HepG2 (cell line): ENCODE measurements around the gene BOLA2B. TPM values are rescaled to one million over a fixed set of nuclear protein-coding genes. Genes with fewer than 3 reads are reported as not detected.

Source experiments
- ATAC-seq: fragments of 200-7000 bp; cut with Tn5 transposase; 3 replicates; pipeline ENCODE4 v1.9.1; 2020; ENCODE audit warnings: mild to moderate bottlenecking, moderate library complexity
- BruUV-seq: library from RNA; stranded (reverse); fragments of 400-500 nt; replicated peaks from 2 replicates; lab custom pipeline; 2021; lab: Mats Ljungman, UMichigan
- CTCF ChIA-PET: fragments of 300-600 bp; formaldehyde crosslinking; extraction: SDS; loops from one replicate; lab custom pipeline; 2021; ENCODE audit warnings: low total read pairs, inconsistent platforms, low intra/inter-chr PET ratio; lab: Yijun Ruan, JAX
- POLR2A ChIA-PET: fragments of 350-600 bp; sonication (Branson Sonifier 250); formaldehyde crosslinking; loops from one replicate; lab custom pipeline; 2020; ENCODE audit warnings: antibody characterized with exemption, inconsistent platforms; lab: Yijun Ruan, JAX
- DNase-seq: peaks from one replicate; pipeline ENCODE4 v3.0.0-alpha.2; 2015; ENCODE audit warnings: low spot score
- FAIRE-seq: peaks from 3 replicates; lab custom pipeline; 2011; peaks lifted over from hg19 to GRCh38; lab: Jason Lieb, UNC
- H2AFZ ChIP-seq: one replicate; pipeline ENCODE4 v1.6.1; 2011; ENCODE audit warnings: low read length, inconsistent platforms
- H3K27ac ChIP-seq: fragments of 300-600 bp; 3 replicates; pipeline ENCODE4 v1.8.0; 2011; ENCODE audit warnings: mixed run types, mild to moderate bottlenecking, mixed read lengths, low read length, inconsistent platforms; ENCODE audit not compliant: insufficient read depth; ENCODE audit errors: extremely low read length
- H3K27me3 ChIP-seq, 2 experiments: fragments of 200-600 bp in 1 of 2; 2 replicates in 1 of 2; 3 replicates in 1 of 2; pipeline versions ENCODE4 v1.6.0 to v1.8.0; 2011; ENCODE audit warnings: low read length in 2 of 2, mild to moderate bottlenecking in 2 of 2, moderate library complexity in 2 of 2, inconsistent platforms in 1 of 2; ENCODE audit not compliant: insufficient read depth in 2 of 2, control insufficient read depth in 1 of 2
- H3K36me3 ChIP-seq, 2 experiments: fragments of 200-600 bp in 1 of 2; replicated peaks in 1 of 2; 2 replicates in 1 of 2; 3 replicates in 1 of 2; pipeline versions ENCODE4 v1.5.1 to v1.8.0; 2011; ENCODE audit warnings: low read length in 2 of 2, inconsistent platforms in 1 of 2; ENCODE audit not compliant: insufficient read depth in 2 of 2, control insufficient read depth in 1 of 2
- H3K4me1 ChIP-seq: 2 replicates; pipeline ENCODE4 v1.5.1; 2012; ENCODE audit warnings: low read length, inconsistent platforms; ENCODE audit not compliant: insufficient read depth
- H3K4me2 ChIP-seq: 2 replicates; pipeline ENCODE4 v1.6.0; 2011; ENCODE audit warnings: low read depth, low read length, inconsistent platforms
- H3K4me3 ChIP-seq, 3 experiments: fragments of 200-600 bp in 1 of 3; sonication (generic), shearing (Covaris generic) in 1 of 3; replicated peaks in 1 of 3; 2 replicates each; pipeline ENCODE4 v1.5.1; 2011 to 2016; ENCODE audit warnings: low read length in 3 of 3, inconsistent platforms in 2 of 3, low read depth in 2 of 3, mild to moderate bottlenecking in 2 of 3, control low read depth in 1 of 3, mixed read lengths in 1 of 3; ENCODE audit not compliant: insufficient read depth in 1 of 3
- H3K79me2 ChIP-seq: one replicate; pipeline ENCODE4 v1.6.1; 2011; ENCODE audit warnings: low read length, inconsistent platforms; ENCODE audit not compliant: insufficient read depth
- H3K9ac ChIP-seq: 2 replicates; pipeline ENCODE4 v1.6.0; 2011; ENCODE audit warnings: mild to moderate bottlenecking, low read depth, low read length, inconsistent platforms; ENCODE audit not compliant: insufficient read depth
- H3K9me3 ChIP-seq: 2 replicates; pipeline ENCODE4 v1.5.1; 2012; ENCODE audit warnings: mild to moderate bottlenecking, low read length
- H4K20me1 ChIP-seq: 2 replicates; pipeline ENCODE4 v1.6.0; 2011; ENCODE audit warnings: inconsistent platforms, mild to moderate bottlenecking, low read length, moderate library complexity; ENCODE audit not compliant: insufficient read depth
- ATF1 ChIP-seq: IDR thresholded peaks from 2 replicates; pipeline ENCODE4 v1.6.1; 2016; ENCODE audit warnings: mild to moderate bottlenecking, control low read depth
- DDIT3 ChIP-seq: sonication (generic); formaldehyde crosslinking; IDR thresholded peaks from 2 replicates; pipeline ENCODE4 v1.4.0; 2020; ENCODE audit warnings: mild to moderate bottlenecking, missing genetic modification reagents
- FOXK2 ChIP-seq: fragments of 450-650 bp; IDR thresholded peaks from 2 replicates; pipeline ENCODE4 v1.6.1; 2016
- KAT7 ChIP-seq: IDR thresholded peaks from 2 replicates; pipeline ENCODE4 v1.6.1; 2018; ENCODE audit warnings: borderline replicate concordance, missing compliant biosample characterization
- SAFB2 ChIP-seq: sonication (generic); formaldehyde crosslinking; IDR thresholded peaks from 2 replicates; pipeline ENCODE4 v1.5.1; 2020; ENCODE audit warnings: missing genetic modification reagents, low read depth, mild to moderate bottlenecking, borderline replicate concordance
- ZNF44 ChIP-seq: sonication (generic); formaldehyde crosslinking; IDR thresholded peaks from 2 replicates; pipeline ENCODE4 v1.5.1; 2020; ENCODE audit warnings: mild to moderate bottlenecking, missing genetic modification reagents
- ZNF687 ChIP-seq: sonication (generic); formaldehyde crosslinking; IDR thresholded peaks from 2 replicates; pipeline ENCODE4 v1.5.1; 2020; ENCODE audit warnings: mild to moderate bottlenecking, missing genetic modification reagents, moderate library complexity
- WGBS: methylation state at CpG from one replicate; pipeline ENCODE4 v1.1.6; 2017; ENCODE audit warnings: low lambda C conversion rate; 5-methylcytosine and 5-hydroxymethylcytosine counted together
- in situ Hi-C: cut with HindIII; loops from 2 replicates; pipeline ENCODE4 v1.10.0; 2017; ENCODE audit warnings: low pct_unique_long_range_greater_than_20kb; ENCODE audit not compliant: extremely low pct_ligation_motif_present
- intact Hi-C: fragments of 100-400 bp; cut with micrococcal nuclease; formaldehyde crosslinking; loops from one replicate; pipeline ENCODE4 v1.10.0; 2022; ENCODE audit not compliant: unreplicated experiment
- polyA plus RNA-seq, 8 experiments: library from polyadenylated mRNA; depleted of rRNA in 3 of 8; stranded (reverse) in 7 of 8; unstranded in 1 of 8; fragments of >200 nt; fragmentation: Illumina TruSeq in 4 of 8; extraction: Trizol in 4 of 8; gene quantifications; 2 replicates each; pipeline versions ENCODE4 v1.2.1 to v1.2.3, GENCODE V29; 2011 to 2016; ENCODE audit warnings: low read depth in 4 of 8, missing spikeins in 1 of 8, mixed read lengths in 1 of 8; ENCODE audit not compliant: insufficient read depth in 1 of 8
- total RNA-seq, 5 experiments: library from RNA; depleted of rRNA; stranded (reverse); fragments of >200 nt; fragmentation: Illumina TruSeq; extraction: Trizol; gene quantifications; 2 replicates each; pipeline ENCODE4 v1.2.3, GENCODE V29; 2016; ENCODE audit warnings: low read depth in 1 of 5
- TF ChIP-seq, protein P1 (sequence below): sonication (generic); formaldehyde crosslinking; IDR thresholded peaks from 2 replicates; pipeline ENCODE4 v1.4.0; 2020; ENCODE audit warnings: missing genetic modification reagents, mild to moderate bottlenecking, borderline replicate concordance
- TF ChIP-seq, protein P2 (sequence below), 2 experiments: sonication (generic) in 1 of 2; formaldehyde crosslinking in 1 of 2; IDR thresholded peaks; 2 replicates each; pipeline versions ENCODE4 v1.5.1 to v1.6.1; 2011 to 2020; ENCODE audit warnings: borderline replicate concordance in 1 of 2, low read depth in 1 of 2, low read length in 1 of 2, mild to moderate bottlenecking in 1 of 2, missing genetic modification reagents in 1 of 2, moderate library complexity in 1 of 2
- TF ChIP-seq, protein P3 (sequence below): sonication (generic); formaldehyde crosslinking; conservative IDR thresholded peaks from 2 replicates; pipeline ENCODE4 v1.4.0; 2020; ENCODE audit warnings: missing genetic modification reagents

BOLA2B gene
- total and polyA plus RNA-seq, 2 of the 13 experiments (the other 11 are each of a cell fraction or from before 2014, with no cell fraction given) = 63.8 to 295 TPM

DNA sequence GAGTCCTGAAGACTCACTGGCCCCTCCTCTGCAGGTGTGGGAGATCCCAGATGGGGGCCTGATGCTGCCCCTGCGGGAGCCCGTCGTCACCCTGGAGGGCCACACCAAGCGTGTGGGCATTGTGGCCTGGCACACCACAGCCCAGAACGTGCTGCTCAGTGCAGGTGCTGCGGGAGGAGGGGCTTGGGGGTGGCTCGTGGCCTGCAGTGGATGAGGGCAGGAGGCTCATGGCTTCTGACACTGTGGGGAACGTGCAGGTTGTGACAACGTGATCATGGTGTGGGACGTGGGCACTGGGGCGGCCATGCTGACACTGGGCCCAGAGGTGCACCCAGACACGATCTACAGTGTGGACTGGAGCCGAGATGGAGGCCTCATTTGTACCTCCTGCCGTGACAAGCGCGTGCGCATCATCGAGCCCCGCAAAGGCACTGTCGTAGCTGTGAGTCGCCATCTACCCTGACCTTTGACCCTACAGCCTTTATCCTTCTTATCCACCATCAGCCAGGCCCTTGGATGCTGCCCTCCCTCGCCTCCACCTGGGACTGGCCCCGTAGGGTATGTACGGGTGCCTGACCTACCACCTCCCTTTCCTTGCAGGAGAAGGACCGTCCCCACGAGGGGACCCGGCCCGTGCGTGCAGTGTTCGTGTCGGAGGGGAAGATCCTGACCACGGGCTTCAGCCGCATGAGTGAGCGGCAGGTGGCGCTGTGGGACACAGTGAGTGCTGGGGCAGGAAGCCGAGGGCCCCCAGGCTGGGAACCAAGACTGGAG is 6.5 kb downstream of the BOLA2B start:
- in situ Hi-C loops (no loop called here), intact Hi-C loops (no loop called here)
- Histone ChIP-seq H3K36me3 (no peaks in the 10 kb centered on the region), H3K4me3 (no peak overlapping the region), H3K9ac (no peak overlapping the region), H3K27ac (no peak overlapping the region), H3K27me3 (no peaks in the 10 kb centered on the region; a peak in 1 of 5 replicates), H2AFZ (no peak overlapping the region), H3K4me1 (peaks cover 32% of the 10 kb centered on the region), H3K4me2 (no peak overlapping the region), H3K9me3 (no peaks in the 10 kb centered on the region), H3K79me2 (no peaks in the 10 kb centered on the region), H4K20me1 (no peaks in the 10 kb centered on the region)
- peak; percentile 41 for DNase-seq
- ChIA-PET POLR2A (no interaction called here), CTCF (interaction anchor here (0.9 kb wide), 1 partner anchor 74 kb away, joined by 3 read pairs; the partner anchor contains the start of gene GDPD3)
- 87% methylated on average over 23 of the region's 36 CpGs for WGBS
- no TSS peak for BruUV-seq
- FAIRE-seq = no peak
- ATAC-seq = peak; percentile 41
- TF ChIP-seq, protein P1, sequence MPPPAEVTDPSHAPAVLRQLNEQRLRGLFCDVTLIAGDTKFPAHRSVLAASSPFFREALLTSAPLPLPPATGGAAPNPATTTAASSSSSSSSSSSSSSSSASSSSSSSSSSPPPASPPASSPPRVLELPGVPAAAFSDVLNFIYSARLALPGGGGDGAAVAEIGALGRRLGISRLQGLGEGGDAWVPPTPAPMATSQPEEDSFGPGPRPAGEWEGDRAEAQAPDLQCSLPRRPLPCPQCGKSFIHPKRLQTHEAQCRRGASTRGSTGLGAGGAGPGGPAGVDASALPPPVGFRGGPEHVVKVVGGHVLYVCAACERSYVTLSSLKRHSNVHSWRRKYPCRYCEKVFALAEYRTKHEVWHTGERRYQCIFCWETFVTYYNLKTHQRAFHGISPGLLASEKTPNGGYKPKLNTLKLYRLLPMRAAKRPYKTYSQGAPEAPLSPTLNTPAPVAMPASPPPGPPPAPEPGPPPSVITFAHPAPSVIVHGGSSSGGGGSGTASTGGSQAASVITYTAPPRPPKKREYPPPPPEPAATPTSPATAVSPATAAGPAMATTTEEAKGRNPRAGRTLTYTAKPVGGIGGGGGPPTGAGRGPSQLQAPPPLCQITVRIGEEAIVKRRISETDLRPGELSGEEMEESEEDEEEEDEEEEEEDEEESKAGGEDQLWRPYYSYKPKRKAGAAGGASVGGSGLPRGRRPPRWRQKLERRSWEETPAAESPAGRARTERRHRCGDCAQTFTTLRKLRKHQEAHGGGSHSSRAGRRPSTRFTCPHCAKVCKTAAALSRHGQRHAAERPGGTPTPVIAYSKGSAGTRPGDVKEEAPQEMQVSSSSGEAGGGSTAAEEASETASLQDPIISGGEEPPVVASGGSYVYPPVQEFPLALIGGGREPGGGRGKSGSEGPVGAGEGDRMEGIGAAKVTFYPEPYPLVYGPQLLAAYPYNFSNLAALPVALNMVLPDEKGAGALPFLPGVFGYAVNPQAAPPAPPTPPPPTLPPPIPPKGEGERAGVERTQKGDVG (CRISPR knock-in tag) = 0 out of 2 replicates have a peak, but pooled peaks have one; percentile 21
- TF ChIP-seq FOXK2 = no peak
- TF ChIP-seq ATF1 (CRISPR knock-in tag) = no peak
- TF ChIP-seq ZNF687 (CRISPR knock-in tag) = peak; percentile 59
- TF ChIP-seq SAFB2 (CRISPR knock-in tag) = 0 out of 2 replicates have a peak, but pooled peaks have one; percentile 31
- TF ChIP-seq ZNF44 (CRISPR knock-in tag) = no peak
- no peak for TF ChIP-seq DDIT3 (CRISPR knock-in tag)
- TF ChIP-seq KAT7 (CRISPR knock-in tag) = no peak
- TF ChIP-seq, protein P2, sequence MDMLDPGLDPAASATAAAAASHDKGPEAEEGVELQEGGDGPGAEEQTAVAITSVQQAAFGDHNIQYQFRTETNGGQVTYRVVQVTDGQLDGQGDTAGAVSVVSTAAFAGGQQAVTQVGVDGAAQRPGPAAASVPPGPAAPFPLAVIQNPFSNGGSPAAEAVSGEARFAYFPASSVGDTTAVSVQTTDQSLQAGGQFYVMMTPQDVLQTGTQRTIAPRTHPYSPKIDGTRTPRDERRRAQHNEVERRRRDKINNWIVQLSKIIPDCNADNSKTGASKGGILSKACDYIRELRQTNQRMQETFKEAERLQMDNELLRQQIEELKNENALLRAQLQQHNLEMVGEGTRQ (IDR thresholded peaks at IDR 0.05; ENCODE audit: low read depth, low read length) = no peak
- TF ChIP-seq, protein P2 (CRISPR knock-in tag; IDR thresholded peaks at IDR 0.05; ENCODE audit: borderline replicate concordance) = no peak
- TF ChIP-seq, protein P3, sequence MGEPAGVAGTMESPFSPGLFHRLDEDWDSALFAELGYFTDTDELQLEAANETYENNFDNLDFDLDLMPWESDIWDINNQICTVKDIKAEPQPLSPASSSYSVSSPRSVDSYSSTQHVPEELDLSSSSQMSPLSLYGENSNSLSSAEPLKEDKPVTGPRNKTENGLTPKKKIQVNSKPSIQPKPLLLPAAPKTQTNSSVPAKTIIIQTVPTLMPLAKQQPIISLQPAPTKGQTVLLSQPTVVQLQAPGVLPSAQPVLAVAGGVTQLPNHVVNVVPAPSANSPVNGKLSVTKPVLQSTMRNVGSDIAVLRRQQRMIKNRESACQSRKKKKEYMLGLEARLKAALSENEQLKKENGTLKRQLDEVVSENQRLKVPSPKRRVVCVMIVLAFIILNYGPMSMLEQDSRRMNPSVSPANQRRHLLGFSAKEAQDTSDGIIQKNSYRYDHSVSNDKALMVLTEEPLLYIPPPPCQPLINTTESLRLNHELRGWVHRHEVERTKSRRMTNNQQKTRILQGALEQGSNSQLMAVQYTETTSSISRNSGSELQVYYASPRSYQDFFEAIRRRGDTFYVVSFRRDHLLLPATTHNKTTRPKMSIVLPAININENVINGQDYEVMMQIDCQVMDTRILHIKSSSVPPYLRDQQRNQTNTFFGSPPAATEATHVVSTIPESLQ (CRISPR knock-in tag) = no peak
